GM10248 (cell line): ENCODE data around the gene AAGAB.

ENCODE experiments used
- CTCF ChIA-PET: fragments of 300-600 bp; sonication (Branson Sonifier 250); formaldehyde crosslinking; extraction: SDS; loops from one replicate; lab custom pipeline; 2021; ENCODE audit warnings: antibody characterized with exemption; lab: Yijun Ruan, JAX
- POLR2A ChIA-PET: fragments of 350-650 bp; sonication (Branson Sonifier 250); formaldehyde crosslinking; extraction: SDS; loops from one replicate; lab custom pipeline; 2020; ENCODE audit warnings: antibody characterized with exemption; lab: Yijun Ruan, JAX
- DNase-seq: peaks from one replicate; pipeline ENCODE4 v3.0.0; 2012; ENCODE audit errors: extremely low spot score
- TF ChIP-seq, protein P1 (sequence below): IDR thresholded peaks from 2 replicates; pipeline ENCODE4 v1.5.1; 2012; ENCODE audit warnings: mild to moderate bottlenecking, low read depth; ENCODE audit errors: extremely low read depth, missing control alignments, control extremely low read depth

AAGAB gene

DNA sequence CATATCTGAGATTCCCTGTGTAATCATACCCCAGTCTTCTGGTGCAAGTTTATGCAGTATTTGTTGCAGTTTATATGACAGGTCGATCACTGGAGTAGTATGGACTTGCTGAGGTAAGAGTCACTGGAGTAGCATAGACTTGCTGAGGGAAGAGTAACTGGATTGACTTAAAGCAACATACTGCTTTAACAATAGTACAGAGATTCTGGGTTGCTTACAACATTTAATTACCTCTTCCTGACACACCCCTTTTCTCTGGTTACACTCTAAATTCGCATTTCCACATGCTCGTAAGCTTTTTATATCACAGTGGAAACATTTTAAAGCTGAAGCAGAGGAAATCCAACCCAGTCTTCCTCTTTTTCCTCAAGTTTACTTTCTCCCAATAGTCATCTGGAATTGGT is 11.8 kb downstream of the AAGAB start:
- ChIA-PET CTCF (interaction anchor here (1.3 kb wide), 1 partner anchor 73 kb away, joined by 3 read pairs; no protein-coding TSS in a partner anchor), POLR2A (no interaction called here)
- TF ChIP-seq, protein P1, sequence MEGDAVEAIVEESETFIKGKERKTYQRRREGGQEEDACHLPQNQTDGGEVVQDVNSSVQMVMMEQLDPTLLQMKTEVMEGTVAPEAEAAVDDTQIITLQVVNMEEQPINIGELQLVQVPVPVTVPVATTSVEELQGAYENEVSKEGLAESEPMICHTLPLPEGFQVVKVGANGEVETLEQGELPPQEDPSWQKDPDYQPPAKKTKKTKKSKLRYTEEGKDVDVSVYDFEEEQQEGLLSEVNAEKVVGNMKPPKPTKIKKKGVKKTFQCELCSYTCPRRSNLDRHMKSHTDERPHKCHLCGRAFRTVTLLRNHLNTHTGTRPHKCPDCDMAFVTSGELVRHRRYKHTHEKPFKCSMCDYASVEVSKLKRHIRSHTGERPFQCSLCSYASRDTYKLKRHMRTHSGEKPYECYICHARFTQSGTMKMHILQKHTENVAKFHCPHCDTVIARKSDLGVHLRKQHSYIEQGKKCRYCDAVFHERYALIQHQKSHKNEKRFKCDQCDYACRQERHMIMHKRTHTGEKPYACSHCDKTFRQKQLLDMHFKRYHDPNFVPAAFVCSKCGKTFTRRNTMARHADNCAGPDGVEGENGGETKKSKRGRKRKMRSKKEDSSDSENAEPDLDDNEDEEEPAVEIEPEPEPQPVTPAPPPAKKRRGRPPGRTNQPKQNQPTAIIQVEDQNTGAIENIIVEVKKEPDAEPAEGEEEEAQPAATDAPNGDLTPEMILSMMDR = no peak
- DNase-seq = no peak

DNA sequence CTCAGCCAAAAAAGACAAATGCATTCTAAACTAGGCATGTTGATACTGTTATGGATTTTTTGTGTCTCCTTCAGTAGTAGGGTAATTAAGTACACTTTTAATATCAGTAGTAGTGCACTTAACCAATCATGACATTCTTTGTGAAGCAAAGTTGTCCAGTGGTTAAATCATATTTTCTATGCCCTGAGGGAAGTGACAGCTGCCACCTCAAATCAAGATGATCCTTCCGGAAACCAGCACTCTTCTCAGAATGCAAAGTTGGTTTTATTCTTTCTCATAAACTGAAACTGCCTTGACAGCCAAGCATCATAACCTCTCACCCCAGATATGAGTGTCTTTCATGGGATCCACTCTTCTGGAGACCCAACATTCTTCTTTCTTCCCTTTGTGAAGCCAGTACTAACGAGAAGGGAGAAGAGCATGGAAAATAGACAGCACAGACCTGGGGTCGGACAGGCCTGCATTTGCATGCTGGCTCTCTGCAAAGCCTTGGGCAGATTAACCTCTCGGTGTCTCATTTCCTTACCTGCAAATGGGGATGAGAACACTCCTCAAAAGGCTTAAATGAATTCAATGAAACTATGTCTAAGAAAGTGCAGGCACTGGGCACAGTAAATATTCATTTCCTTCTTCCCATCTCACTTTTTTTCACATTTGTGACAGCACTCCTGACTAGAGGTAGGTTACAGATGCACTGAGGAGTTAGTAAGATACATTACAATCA is 13.2 kb downstream of the AAGAB start:
- ChIA-PET POLR2A (no interaction called here), CTCF (interaction anchor here (1.0 to 1.3 kb wide), 3 partner anchors 74 to 595 kb away, joined by 3 read pairs; no protein-coding TSS in a partner anchor)
- peak; percentile 73 for DNase-seq
- TF ChIP-seq, protein P1 = no peak

DNA sequence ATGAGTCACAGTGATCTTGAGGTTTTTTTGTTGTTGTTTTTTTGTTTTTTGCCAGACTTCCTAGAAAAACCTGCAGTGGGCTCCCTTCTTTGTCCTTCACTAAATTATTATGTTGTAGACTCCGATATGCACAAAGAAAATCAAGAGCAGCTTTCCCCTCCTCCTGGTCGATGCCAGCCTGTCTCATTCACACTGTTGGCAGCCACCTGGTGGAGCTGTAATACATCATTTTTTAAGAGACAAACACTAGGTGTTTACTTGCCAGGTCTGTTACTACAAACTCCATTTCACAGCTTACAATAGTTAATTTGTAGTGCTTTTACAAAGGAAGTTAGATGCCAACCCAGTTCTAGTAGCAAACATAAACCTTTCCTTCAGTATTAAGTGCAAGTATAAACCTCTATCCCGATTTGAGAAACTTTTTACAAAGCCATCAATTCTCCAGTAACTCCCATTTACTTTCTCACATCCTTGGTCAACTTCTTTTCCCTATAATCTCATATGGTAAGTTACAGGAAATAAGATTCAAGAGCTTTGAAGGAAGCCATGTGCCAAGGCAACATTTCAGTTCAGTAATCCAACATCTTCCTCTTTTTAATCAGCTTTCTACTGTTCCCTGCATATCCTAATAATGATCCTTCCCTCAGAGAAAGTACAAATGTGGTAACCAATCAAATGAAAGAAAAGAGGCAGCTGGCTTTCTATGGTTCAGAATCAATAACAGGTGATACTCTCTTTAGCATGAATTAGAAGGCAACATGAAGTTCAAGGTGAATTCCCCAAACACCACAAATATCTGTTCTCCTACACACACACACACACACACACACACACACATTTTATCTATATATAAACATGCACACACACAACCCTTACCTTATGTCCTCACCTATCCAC is 14.0 kb downstream of the AAGAB start:
- CTCF ChIA-PET = interaction anchor here (1.0 to 2.0 kb wide), 14 partner anchors 10 to 596 kb away, joined by 3 to 9 read pairs (median 4); partner anchors contain the start of genes AAGAB and IQCH
- POLR2A ChIA-PET = no interaction called here
- TF ChIP-seq, protein P1 = peak; percentile 31
- DNase-seq = peak; percentile 21

DNA sequence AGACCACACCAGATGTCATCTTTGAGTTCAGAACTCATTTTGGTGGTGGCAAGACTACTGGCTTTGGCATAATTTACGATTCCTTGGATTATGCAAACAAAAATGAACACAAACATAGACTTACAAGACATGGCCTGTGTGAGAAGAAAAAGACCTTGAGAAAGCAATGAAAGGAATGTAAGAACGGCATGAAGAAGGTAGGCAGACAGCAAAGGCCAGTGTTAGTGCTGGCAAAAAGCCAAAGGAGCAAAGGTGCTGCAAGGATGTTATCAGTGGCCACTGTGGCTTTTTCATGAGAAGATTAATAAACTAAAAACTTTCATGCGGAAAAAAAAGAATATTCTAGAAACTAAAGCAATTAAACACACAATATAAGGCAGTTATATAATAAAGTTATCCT is 21.9 kb downstream of the AAGAB start:
- CTCF ChIA-PET = no interaction called here
- TF ChIP-seq, protein P1 = no peak
- DNase-seq = no peak
- POLR2A ChIA-PET = no interaction called here

DNA sequence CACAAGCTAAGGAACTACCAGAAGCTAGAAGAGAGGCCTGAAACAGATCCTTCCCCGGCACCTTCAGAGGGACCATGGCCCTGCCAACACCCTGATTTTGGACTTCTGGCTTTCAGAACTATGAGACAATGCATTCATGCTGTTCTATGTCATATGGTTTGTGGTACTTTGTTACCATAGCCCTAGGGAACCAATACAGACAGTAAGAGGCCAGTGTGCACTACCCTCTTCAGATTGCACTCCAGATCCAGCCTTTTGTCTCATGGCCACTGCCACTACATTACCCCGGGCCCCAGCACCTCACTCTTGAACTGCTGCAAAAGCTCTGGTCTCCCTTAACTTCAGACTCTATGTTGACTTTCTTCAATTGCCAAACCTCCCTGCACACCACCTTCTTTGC is 24.0 kb downstream of the AAGAB start:
- CTCF ChIA-PET = interaction anchor here (1.4 kb wide), 1 partner anchor 9 kb away, joined by 5 read pairs; no protein-coding TSS in a partner anchor
- TF ChIP-seq, protein P1 = no peak
- no peak for DNase-seq
- POLR2A ChIA-PET = no interaction called here

DNA sequence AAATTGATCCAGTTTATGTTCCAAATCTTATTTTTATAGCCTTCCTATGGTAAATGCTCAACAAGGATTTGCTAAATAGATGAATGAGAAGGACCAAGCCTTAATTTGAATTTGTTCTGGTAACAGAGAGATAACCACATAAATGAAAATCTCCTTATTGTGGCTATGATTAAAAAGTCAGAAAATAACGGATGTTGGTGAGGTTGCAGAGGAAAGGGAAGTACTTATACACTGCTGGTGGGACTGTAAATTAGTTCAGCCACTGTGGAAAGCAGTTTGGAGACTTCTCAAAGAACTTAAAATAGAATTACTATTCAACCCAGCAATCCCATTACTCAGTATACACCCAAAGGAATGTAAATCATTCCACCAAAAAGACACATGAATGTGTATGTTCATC is 26.2 kb downstream of the AAGAB start:
- TF ChIP-seq, protein P1 = no peak
- DNase-seq = no peak
- ChIA-PET CTCF (interaction anchor here (0.8 to 1.0 kb wide), 2 partner anchors 10 to 11 kb away, joined by 3 to 4 read pairs; no protein-coding TSS in a partner anchor), POLR2A (no interaction called here)
